Measurements from ENCODE around the gene SLC35D3.
"Not testable (repeated sequence)": the region's sequence is repeated elsewhere in the genome, so short reads cannot be mapped to it uniquely, and the experiment has no call there.

DNA sequence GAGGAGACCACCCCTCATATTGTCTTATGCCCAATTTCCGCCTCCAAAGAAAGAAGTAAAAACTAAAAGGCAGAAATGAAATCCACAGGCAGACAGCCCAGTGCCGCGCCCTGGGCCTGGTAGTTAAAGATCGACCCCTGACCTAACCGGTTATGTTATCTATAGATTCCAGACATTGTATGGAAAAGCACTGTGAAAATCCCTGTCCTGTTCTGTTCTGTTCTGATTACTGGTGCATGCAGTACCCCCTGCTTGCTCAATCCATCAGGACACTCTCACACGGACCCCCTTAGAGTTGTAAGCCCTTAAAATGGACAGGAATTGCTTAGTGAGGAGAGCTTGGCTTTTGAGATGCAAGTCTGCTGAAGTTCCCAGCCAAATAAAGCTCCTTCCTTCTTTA is 37.8 kb downstream of the SLC35D3 start:
- not testable (repeated sequence) for TF ChIP-seq POLR2A, POLR2AphosphoS5 (IDR thresholded peaks at IDR 0.05)
- TF ChIP-seq, protein P1, sequence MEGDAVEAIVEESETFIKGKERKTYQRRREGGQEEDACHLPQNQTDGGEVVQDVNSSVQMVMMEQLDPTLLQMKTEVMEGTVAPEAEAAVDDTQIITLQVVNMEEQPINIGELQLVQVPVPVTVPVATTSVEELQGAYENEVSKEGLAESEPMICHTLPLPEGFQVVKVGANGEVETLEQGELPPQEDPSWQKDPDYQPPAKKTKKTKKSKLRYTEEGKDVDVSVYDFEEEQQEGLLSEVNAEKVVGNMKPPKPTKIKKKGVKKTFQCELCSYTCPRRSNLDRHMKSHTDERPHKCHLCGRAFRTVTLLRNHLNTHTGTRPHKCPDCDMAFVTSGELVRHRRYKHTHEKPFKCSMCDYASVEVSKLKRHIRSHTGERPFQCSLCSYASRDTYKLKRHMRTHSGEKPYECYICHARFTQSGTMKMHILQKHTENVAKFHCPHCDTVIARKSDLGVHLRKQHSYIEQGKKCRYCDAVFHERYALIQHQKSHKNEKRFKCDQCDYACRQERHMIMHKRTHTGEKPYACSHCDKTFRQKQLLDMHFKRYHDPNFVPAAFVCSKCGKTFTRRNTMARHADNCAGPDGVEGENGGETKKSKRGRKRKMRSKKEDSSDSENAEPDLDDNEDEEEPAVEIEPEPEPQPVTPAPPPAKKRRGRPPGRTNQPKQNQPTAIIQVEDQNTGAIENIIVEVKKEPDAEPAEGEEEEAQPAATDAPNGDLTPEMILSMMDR (IDR thresholded peaks at IDR 0.05) = not testable (repeated sequence)
